GM23338 (cell line): ENCODE results near the gene CASR.

Experiments used
- CTCF ChIP-seq, 2 experiments: fragments of 200-600 bp in 1 of 2; sonication (generic) in 1 of 2; conservative IDR thresholded peaks; 2 replicates each; pipeline versions ENCODE4 v1.5.1 to v1.6.1; 2016 to 2017; ENCODE audit warnings: antibody characterized with exemption in 2 of 2, low read depth in 2 of 2, mild to moderate bottlenecking in 2 of 2, moderate library complexity in 1 of 2
- EZH2 ChIP-seq: fragments of 200-600 bp; sonication (generic); IDR thresholded peaks from one replicate; pipeline ENCODE4 v1.8.0; 2017; ENCODE audit warnings: antibody characterized with exemption, mild to moderate bottlenecking, low read depth; ENCODE audit not compliant: unreplicated experiment
- ZNF114 ChIP-seq: fragments of 250-450 bp; sonication (Bioruptor Pico); IDR thresholded peaks from 2 replicates; pipeline ENCODE4 v1.5.0; 2020; ENCODE audit warnings: mild to moderate bottlenecking, moderate library complexity

GRCh38 chr3:122148941-122149627 is 34.4 kb upstream of the CASR start:
- TF ChIP-seq CTCF (conservative IDR thresholded peaks at IDR 0.05; ENCODE audit: low read depth in 2 of 2) (no peak), EZH2 (no peak), ZNF114 (CRISPR knock-in tag) (no peak)
